GM12872 (cell line): ENCODE results near the gene UCP2.

Source experiments
- CTCF ChIP-seq: IDR thresholded peaks from 3 replicates; pipeline ENCODE4 v1.5.1; 2011; ENCODE audit warnings: low read depth, mild to moderate bottlenecking, low read length, moderate library complexity; ENCODE audit not compliant: insufficient read depth

The UCP2 gene

DNA sequence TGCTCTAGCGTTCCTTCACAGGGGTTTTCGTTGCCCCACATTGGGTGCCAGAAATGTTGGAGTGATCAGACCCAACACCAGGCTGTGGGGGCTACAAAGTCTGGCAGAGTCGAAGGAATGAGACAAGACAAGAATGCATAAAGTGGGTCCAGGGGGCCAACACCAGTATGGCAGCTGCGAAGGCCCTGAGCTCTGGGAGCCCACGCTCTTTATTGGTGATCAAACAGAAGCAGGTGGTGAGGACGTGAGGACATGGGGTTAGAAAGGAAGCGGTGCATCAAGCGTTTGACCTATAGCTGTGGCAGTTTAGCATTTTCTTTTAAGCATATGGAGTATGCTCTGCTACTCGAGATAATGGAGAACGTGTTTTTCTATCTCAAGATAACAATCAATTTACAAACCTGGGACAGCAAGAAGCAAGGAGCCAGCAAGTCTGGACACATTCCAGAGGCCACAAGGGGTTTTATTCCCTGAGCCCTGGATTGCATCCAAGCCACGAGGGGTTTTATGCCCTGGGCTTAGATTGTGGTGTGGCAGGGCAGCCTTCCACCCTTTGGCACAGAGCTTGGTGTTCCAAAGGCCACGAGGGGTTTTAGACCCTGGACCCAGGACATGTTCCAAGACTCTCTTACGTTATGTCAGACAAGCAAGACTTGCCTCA, 35.7 kb downstream of the UCP2 start:
- TF ChIP-seq CTCF, result no peak

DNA sequence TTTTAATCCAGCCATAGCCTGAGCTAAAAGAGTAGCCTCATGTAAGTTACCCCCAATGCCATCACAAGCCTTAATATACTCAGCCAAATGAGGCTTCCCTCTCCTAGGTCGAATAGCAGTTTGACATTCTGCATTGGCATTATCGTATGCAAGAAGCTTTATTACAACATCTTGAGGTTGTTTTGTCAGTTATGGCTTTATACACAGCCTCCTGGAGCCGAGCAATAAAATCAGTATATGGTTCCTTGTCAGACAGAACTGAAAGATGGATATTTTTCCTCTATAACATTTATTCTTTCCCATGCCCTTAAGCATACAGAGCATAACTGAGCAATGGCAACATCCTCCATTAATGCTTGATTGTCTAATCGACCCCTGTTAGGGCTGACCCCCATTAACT, 37.2 kb downstream of the UCP2 start:
- TF ChIP-seq CTCF, result no peak

- TF ChIP-seq CTCF, result no peak
These were observed 37.7 kb downstream of the UCP2 start for GRCh38 chr11:73944901-73945300.

- no peak for TF ChIP-seq CTCF
These were observed 38.6 kb downstream of the UCP2 start for GRCh38 chr11:73944085-73944484.

- no peak for TF ChIP-seq CTCF
These were observed 40.6 kb downstream of the UCP2 start for GRCh38 chr11:73942010-73942409.

DNA sequence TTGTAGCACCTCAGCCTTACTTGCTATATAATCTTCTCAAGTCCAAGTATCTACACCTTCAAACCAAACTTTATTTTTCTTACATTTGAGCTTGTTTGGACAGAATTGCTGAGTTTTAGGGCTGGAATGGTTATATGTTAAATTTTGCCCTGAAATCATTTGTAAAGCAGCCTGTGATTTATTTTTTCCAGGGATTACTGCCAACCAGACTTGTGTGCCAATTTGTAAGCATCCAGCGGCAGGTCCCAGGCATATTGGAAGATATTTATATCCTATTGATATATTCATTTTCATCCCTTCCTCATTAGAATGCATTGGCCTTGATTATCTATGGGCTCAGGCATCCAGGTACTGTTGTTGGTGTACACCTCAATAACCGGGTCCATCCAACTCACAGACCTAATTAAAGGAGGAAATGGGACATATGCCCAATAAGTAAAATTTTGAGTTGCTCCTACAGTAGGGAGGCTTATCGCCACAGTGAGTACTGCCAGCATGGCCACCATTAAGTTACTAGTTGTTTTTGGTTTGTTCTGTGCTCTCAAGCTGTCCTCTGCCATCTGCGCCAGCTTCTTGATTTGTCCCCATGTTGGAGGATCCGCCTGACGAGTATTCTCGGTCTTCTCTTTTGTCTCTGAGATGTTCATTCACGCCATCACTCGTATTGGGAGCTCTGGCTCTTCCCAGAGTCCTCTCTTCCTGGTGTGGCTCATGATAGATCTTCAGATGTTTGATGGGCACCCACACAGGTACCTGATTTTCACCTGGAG, 41.7 kb downstream of the UCP2 start:
- TF ChIP-seq CTCF, result no peak

DNA sequence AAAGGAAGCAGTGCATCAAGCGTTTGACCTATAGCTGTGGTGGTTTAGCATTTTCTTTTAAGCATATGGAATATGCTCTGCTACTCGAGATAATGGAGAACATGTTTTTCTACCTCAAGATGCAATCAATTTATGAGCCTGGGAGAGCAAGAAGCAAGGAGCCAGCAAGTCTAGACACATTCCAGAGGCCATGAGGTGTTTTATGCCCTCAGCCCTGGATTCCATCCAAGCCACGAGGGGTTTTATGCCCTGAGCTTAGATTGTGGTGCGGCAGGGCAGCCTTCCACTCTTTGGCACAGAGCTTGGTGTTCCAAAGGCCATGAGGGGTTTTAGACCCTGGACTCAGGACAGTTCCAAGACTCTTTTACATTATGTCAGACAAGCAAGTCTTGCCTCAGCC, 43.5 kb downstream of the UCP2 start:
- TF ChIP-seq CTCF, result no peak
